ENCODE measurements around the gene PAQR5.
"Not testable (repeated sequence)": the region's sequence is repeated elsewhere in the genome, so short reads cannot be mapped to it uniquely, and the experiment has no call there.

Gene PAQR5

GRCh38 chr15:69424001-69424400 is 125.3 kb downstream of the PAQR5 start:
- DNase-seq (ENCODE audit: low read depth), result no peak

GRCh38 chr15:69424748-69425413 is 126.2 kb downstream of the PAQR5 start:
- no peak for DNase-seq (ENCODE audit: low read depth)

- DNase-seq (ENCODE audit: low read depth), result no peak
Observed at GRCh38 chr15:69433831-69434230, 135.1 kb downstream of the PAQR5 start.

- no peak for DNase-seq (ENCODE audit: low read depth)
Observed at GRCh38 chr15:69434238-69434637, 135.5 kb downstream of the PAQR5 start.

- DNase-seq (ENCODE audit: low read depth), result no peak
Observed at GRCh38 chr15:69434679-69435078, 136.0 kb downstream of the PAQR5 start.

- DNase-seq (ENCODE audit: low read depth), result no peak
Observed at GRCh38 chr15:69435985-69436384, 137.3 kb downstream of the PAQR5 start.

GRCh38 chr15:69436951-69437350 is 138.2 kb downstream of the PAQR5 start:
- DNase-seq (ENCODE audit: low read depth), result no peak

- DNase-seq (ENCODE audit: low read depth), result no peak
Observed at GRCh38 chr15:69439623-69440022, 140.9 kb downstream of the PAQR5 start.

- DNase-seq (ENCODE audit: low read depth), result no peak
Observed at GRCh38 chr15:69443032-69443611, 144.4 kb downstream of the PAQR5 start.

- no peak for DNase-seq (ENCODE audit: low read depth)
Observed at GRCh38 chr15:69444686-69445085, 146.0 kb downstream of the PAQR5 start.

GRCh38 chr15:69446953-69447352 is 148.2 kb downstream of the PAQR5 start:
- DNase-seq (ENCODE audit: low read depth), result no peak

GRCh38 chr15:69450221-69450620 is 151.5 kb downstream of the PAQR5 start:
- not testable (repeated sequence) for DNase-seq (ENCODE audit: low read depth)

- no peak for DNase-seq (ENCODE audit: low read depth)
Observed at GRCh38 chr15:69450968-69451695, 152.4 kb downstream of the PAQR5 start.

- DNase-seq (ENCODE audit: low read depth), result no peak
Observed at GRCh38 chr15:69451951-69452691, 153.4 kb downstream of the PAQR5 start.

GRCh38 chr15:69452692-69453521 is 154.2 kb downstream of the PAQR5 start, which contains the start of gene RPLP1:
Gene RPLP1, plus strand, starts transcription at chr15:69452818. Its CDS starts 131 bp downstream, at chr15:69452949.
- DNase-seq (ENCODE audit: low read depth), result peak; percentile 93

- DNase-seq (ENCODE audit: low read depth), result no peak
Observed at GRCh38 chr15:69454953-69455352, 156.2 kb downstream of the PAQR5 start.

GRCh38 chr15:69456208-69457166 is 157.8 kb downstream of the PAQR5 start:
- DNase-seq (ENCODE audit: low read depth), result no peak
